ENCODE data around the gene SPOCK1.
"Not testable (repeated sequence)": the region's sequence is repeated elsewhere in the genome, so short reads cannot be mapped to it uniquely, and the experiment has no call there.

SPOCK1 gene

GRCh38 chr5:137498736-137499505 lies at the start of gene SPOCK1:
SPOCK1 (minus strand) TSS chr5:137499326.
- peak; percentile 8 to 11 for DNase-seq (ENCODE audit: low read depth in 2 of 2)

GRCh38 chr5:137545956-137546355 lies 46.8 kb upstream of the SPOCK1 start:
- no peak for DNase-seq (ENCODE audit: low read depth in 2 of 2)

GRCh38 chr5:137535449-137535848 lies 36.3 kb upstream of the SPOCK1 start:
- DNase-seq (ENCODE audit: low read depth in 2 of 2) = not testable (repeated sequence)

- DNase-seq (ENCODE audit: low read depth in 2 of 2) = no peak
Observed at GRCh38 chr5:137533963-137534362, 34.8 kb upstream of the SPOCK1 start.

- DNase-seq (ENCODE audit: low read depth in 2 of 2) = no peak
Observed at GRCh38 chr5:137531266-137531665, 32.1 kb upstream of the SPOCK1 start.

GRCh38 chr5:137521246-137521645 lies 22.1 kb upstream of the SPOCK1 start:
- DNase-seq (ENCODE audit: low read depth in 2 of 2) = no peak

- DNase-seq (ENCODE audit: low read depth in 2 of 2) = no peak
Observed at GRCh38 chr5:137516961-137517360, 17.8 kb upstream of the SPOCK1 start.

- no peak for DNase-seq (ENCODE audit: low read depth in 2 of 2)
Observed at GRCh38 chr5:137516251-137516797, 17.2 kb upstream of the SPOCK1 start.

GRCh38 chr5:137515238-137515637 lies 16.1 kb upstream of the SPOCK1 start:
- DNase-seq (ENCODE audit: low read depth in 2 of 2) = no peak

GRCh38 chr5:137510671-137511070 lies 11.5 kb upstream of the SPOCK1 start:
- DNase-seq (ENCODE audit: low read depth in 2 of 2) = no peak

GRCh38 chr5:137507150-137507549 lies 8.0 kb upstream of the SPOCK1 start:
- DNase-seq (ENCODE audit: low read depth in 2 of 2) = no peak

GRCh38 chr5:137506296-137506695 lies 7.2 kb upstream of the SPOCK1 start:
- no peak for DNase-seq (ENCODE audit: low read depth in 2 of 2)

- no peak for DNase-seq (ENCODE audit: low read depth in 2 of 2)
Observed at GRCh38 chr5:137504916-137505315, 5.8 kb upstream of the SPOCK1 start.

GRCh38 chr5:137503456-137503855 lies 4.3 kb upstream of the SPOCK1 start:
- DNase-seq (ENCODE audit: low read depth in 2 of 2) = no peak

- no peak for DNase-seq (ENCODE audit: low read depth in 2 of 2)
Observed at GRCh38 chr5:137502632-137503031, 3.5 kb upstream of the SPOCK1 start.

- no peak for DNase-seq (ENCODE audit: low read depth in 2 of 2)
Observed at GRCh38 chr5:137501846-137502406, 2.8 kb upstream of the SPOCK1 start.

- DNase-seq (ENCODE audit: low read depth in 2 of 2) = no peak
Observed at GRCh38 chr5:137501226-137501625, 2.1 kb upstream of the SPOCK1 start.

GRCh38 chr5:137500615-137501225 lies 1.6 kb upstream of the SPOCK1 start:
- DNase-seq (ENCODE audit: low read depth in 2 of 2) = no peak

- not testable (repeated sequence) for DNase-seq (ENCODE audit: low read depth in 2 of 2)
Observed at GRCh38 chr5:137499506-137499847, 351 bp upstream of the SPOCK1 start.

GRCh38 chr5:137498301-137498735 lies 808 bp downstream of the SPOCK1 start:
- DNase-seq (ENCODE audit: low read depth in 2 of 2) = no peak

GRCh38 chr5:137497396-137498290 lies 1.5 kb downstream of the SPOCK1 start:
- DNase-seq (ENCODE audit: low read depth in 2 of 2) = no peak

GRCh38 chr5:137496919-137497318 lies 2.2 kb downstream of the SPOCK1 start:
- DNase-seq (ENCODE audit: low read depth in 2 of 2) = no peak
